ENCODE measurements around the gene IL37. TPM values are rescaled to one million over a fixed set of nuclear protein-coding genes. Genes with fewer than 3 reads are reported as not detected.
"Not testable (repeated sequence)": the region's sequence is repeated elsewhere in the genome, so short reads cannot be mapped to it uniquely, and the experiment has no call there.

Gene IL37
- polyA plus RNA-seq, 1 donor = 0.40 TPM

DNA sequence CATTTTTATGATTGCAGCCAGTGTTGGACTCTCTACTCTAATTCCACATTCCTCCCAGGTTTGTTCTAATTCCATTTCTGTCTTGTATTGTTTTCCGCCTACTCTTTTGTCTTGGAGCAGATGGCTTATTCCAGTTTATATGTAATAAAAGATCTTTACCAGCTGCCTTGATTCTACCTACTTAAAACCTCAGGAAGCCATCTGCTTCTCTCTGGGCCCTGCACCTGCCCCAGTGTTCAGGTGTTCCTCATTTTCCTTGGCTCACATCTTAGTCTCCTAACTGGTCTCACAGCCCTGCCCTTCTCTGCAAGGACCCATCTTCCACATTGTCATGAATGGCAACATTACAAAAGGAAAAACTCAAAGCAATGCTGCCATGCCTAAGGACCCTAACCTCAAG, 21.0 kb upstream of the IL37 start:
- DNase-seq = no peak

DNA sequence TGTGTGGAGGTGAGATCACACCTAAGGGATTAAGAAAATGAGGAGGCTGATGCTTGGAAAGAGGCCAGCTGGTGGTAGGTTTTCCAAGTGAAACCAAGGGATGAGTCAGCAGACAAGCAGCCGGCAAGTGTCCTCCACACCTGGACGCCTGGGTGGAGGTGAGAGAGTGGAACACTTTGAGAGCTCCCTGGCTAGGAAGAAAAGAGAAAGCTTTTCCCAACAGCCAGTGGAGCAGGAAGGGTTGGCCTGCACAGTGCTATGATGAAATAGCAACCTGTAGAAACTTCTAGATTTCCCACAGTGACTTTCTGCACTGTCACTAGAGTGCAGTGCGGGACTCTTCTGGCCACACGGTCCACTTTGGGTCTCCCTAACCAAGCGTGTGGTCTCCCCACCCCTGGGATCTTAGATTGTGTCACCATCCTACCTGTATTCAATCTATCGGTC, 19.6 kb upstream of the IL37 start:
- DNase-seq = no peak

GRCh38 chr2:112893752-112894151, 17.2 kb upstream of the IL37 start:
- DNase-seq = no peak

DNA sequence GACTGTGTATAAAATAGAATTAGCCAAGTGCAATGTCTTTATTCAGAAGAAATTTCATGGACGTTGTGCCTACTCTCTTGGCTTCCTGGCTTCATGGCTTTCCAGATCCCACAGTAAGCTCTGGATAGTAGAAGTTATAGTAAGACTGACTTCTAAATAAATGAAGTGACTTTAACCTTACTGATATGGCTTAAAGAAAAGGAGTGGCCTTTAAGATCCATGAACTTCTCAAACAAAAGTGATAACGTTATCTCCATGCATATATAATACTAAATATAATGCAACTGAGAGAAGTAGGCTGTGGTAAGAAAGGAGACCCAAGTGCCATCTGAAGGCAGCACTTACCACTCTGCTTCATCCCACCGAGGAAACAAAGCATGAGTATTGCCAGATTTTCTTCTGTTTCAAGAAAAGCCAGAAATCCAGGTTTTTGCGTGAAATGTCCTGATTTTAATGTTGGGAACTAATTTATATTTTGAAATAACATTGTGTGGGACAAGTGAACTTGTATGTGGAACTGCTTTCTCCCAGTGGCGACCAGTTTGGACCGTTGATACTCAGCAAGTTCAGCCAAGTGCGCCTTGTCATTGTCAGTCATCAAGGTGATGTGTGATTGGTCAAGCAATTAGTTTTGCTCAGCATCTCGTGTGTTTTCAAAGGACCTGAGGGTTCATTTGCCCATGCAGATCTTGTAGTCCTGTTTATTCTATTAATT, 13.9 kb upstream of the IL37 start:
- no peak for DNase-seq

DNA sequence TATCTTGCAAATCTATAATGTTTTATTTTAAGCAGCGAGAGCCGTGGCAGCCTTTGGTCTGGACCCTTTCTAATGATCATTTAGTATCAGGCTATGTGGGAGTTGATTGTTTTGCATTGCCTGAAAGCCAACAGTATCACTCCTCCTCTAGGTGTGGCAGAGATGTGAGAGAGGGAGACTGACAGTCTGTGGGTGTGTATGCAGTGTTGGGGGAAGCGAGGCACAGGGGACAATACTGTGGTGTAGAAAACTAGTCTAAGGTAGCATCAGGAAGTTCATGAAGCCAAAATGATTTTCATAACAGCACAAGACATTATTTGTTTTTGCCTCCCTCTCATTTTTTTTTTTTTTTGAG, 13.4 kb upstream of the IL37 start:
- no peak for DNase-seq

DNA sequence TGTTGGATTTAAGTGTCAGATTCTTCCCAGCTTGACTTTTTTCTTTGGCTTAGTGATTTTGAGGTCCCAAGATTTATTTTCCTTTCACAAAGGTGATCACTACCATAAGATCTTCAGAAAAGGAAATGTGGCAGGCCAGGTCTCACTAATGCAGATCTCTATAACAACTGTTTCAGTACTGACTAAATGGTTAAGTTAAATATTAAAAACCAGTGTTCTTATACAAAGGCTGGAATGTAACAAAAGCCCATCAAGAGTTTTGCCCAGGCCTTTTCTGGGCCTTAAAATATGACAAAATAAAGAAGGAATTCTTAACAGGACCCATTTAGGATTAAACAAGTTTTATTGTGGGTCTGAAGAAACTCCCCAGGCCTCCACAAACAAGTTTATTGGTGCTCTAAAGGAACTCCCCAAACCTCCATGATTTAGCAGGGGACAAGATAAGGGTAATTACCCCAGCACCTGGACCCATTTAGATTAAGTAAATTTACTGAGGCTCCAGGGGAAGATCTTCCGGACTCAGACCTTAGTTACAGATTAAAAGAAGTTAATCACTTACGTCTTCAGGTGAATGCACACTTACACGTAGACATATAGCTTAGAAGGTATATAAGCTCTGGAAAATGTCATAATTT, 9.4 kb upstream of the IL37 start:
- not testable (repeated sequence) for DNase-seq

DNA sequence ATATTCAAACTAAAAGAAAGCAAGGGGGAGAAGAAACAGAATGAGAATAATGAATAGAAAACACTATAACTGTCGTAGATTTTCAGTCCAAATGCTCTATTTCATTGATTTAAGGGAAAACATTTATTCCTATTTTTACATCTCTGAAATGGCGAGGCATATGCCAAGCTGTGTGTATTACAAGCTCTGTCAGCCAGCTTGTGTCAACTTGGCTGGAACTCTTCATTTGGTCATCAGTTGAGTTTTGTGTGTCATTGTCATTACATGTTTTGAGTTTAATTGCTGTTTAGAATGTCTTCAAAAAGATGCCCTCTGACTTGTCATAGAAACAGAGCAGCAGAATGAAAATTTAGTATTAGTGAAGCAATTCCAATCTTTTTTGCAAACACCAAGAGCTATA, 8.1 kb upstream of the IL37 start:
- DNase-seq = no peak

DNA sequence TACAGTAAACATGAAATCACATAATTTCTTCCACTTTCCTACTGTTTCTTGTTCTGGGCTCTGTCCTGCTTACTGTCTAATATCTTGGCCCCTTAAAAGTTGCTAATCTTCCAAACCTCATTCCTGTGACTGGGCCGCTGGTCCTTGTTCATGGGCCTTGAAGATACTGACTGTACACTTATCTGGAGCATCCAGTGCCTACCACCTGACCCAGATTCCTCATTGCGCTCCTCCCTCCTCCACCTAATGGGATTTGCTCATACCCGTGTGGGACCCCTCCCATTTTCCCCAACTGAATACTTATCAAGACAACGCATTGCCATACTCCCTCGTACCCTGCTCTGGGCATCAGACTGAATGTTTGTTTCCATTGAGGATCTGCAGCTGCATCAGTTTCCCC, 6.1 kb upstream of the IL37 start:
- no peak for DNase-seq

DNA sequence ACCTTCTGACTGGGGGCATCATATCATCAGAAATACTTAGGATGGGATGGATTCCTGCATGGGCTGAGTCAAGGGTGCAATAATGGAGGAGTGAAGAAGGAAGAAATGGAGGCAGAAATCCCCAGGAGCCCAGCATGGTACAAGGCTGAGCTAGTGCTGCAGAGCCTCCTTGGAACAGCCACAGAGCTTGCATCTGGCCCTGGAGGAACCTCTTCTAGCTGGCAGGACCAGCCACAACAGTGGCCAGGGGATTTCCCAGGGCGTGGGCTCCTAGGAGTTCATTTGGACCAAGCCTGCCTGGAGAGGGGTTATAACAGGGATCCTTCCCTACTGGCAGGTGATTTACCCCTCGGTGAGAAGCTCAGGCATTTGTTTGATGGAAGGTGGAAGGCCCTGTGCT, 4.7 kb upstream of the IL37 start:
- DNase-seq = no peak

DNA sequence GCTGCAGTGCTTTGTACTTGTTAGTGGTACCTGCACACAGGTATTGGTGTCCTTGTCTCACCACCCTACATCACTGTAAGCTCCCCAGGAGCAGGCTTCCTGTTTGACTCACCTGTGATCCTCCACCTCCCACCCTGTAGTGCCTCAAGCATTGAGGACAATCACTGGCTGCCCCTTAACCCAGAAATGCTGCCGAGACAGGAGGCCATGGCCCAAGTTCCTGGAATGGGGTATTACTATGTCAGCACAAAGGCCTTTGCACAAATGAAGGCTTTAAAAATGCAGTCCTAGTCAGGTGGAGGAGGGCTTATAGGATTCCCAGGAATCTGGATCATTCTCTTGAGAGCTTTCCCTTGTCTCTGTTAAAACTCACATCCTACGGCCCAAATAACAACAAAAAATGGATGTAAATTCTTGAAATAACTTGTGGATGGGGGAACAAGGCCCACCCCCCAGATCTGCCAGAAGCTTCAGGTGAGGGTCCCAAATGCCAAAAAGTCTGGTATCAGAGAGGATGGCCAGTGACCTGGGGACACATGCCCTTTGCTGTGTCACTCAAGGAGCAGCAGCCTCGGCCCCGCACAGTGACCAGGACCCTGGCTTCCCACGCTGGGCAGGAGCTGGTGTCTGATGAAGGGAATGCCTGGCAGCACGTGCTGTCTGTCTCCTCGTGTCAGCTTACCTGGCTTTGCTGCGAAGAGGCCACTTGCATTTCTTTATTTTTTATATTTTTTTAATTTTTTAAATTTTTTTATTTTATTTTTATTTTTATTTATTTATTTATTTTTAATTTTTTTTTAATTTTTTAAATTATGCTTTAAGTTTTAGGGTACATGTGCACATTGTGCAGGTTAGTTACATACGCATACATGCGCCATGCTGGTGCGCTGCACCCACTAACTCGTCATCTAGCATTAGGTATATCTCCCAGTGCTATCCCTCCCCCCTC, 3.7 kb upstream of the IL37 start:
- DNase-seq = no peak

DNA sequence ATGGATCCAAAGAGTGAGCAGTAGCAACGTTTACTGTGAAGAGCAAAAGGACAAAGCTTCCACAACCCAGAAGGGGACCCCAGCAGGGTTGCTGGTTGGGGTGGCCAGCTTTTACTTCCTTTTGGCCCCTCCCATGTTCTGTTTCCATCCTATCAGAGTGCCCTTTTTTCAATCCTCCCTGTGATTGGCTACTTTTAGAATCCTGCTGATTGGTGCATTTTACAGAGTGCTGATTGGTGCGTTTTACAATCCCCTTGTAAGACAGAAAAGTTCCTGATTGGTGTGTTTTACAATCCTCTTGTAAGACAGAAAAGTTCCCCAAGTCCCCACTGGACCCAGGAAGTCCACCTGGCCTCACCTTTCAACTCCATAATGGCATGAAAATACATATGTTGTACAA, 2.4 kb upstream of the IL37 start:
- DNase-seq = not testable (repeated sequence)

GRCh38 chr2:112910219-112910618, 746 bp upstream of the IL37 start:
- no peak for DNase-seq

- no peak for DNase-seq
Measured at GRCh38 chr2:112912403-112912802, 1.4 kb downstream of the IL37 start.

DNA sequence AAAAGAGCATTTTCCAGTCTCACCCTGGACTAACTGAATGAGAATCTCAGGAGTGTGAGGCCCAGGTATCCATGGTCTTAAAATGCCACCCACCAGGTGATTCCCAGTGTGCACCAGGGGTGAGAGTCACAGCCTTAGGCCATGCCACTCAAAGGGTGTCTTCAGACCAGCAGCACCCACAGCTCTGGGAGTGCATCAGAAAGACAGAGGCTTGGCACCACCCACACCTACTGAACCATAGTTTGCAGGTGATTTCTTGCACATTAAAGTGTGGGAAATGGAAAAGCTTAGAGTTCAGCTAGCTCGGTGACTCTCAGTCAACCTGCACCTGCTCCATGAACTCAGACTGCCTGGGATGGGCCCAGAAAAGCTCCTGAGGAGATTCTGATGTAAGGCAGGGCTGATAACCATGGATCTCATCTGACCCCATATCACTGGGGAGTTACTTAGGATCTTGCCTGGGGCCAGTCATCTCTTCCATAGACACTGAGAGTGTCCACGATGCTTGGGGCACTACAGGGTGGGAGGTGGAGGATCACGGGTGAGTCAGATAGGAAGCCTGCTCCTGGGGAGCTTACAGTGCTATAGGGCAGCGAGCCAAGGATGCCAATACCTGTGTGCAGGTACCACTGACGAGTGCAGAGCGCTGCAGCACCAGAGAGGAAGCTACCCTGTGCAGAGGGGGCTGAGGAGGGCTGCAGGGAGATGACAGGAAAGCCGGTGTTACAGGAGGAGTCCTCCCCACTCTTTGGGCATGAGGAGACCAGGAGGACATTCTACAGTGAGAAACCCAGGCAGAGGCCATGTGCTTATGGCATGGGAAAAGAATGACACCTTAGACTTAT, 4.6 kb downstream of the IL37 start:
- no peak for DNase-seq

DNA sequence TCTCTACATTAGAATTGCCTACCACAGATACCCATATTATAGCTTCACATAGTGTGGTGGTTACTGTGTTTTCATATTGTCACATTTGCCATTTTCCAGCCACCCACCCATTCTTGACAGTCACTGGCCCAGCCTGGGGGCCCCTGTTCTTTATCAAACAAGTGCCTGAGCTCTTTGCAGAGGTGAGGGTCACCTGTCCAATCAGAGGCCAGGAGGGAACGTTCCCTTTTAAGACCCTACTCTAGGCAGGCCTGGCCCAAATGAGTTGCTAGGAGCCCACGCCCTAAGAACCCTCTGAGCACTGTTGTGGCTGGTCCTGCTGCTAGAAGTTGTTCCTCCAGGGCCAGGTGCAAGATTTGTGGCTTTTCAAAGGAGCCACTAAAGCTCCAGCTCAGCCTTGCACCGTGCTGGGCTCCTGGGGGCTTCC, 5.2 kb downstream of the IL37 start:
- no peak for DNase-seq

- no peak for DNase-seq
Measured at GRCh38 chr2:112916625-112917247, 5.8 kb downstream of the IL37 start.

DNA sequence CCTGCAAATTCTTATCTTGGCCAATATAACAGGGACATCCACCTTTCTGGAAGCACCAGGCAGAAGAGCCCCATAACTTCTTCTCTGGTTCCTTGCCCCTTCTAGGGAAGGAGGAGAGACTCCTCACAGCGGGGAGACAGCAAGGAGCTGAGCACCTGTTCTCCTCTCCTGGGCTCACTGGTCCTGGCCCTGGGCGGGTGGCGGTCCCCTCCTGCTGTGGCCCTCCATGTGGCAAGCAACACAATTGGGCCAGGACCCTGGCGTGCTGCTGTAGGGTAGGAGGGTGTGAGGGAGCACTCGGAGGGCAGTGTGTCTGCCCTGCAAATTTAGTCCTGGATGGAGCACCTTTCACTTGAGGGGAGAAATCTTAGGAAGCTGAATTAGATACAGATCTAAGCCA, 6.9 kb downstream of the IL37 start:
- no peak for DNase-seq

DNA sequence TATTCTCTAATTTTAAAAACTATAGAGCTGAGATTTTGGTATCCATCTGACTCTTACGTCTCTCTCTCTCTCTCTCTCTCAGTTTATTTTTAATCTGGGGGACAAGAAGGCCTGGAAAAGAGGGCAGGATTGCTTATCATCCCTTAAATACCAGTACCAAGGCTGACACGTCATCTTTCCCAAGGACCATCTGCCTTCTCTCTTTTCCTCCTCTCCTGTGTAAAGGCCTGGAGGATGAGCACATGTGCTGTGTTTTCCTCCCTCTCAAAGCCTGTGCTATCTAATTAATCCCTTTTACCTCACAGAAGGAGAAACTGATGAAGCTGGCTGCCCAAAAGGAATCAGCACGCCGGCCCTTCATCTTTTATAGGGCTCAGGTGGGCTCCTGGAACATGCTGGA, 7.3 kb downstream of the IL37 start:
- DNase-seq = no peak

DNA sequence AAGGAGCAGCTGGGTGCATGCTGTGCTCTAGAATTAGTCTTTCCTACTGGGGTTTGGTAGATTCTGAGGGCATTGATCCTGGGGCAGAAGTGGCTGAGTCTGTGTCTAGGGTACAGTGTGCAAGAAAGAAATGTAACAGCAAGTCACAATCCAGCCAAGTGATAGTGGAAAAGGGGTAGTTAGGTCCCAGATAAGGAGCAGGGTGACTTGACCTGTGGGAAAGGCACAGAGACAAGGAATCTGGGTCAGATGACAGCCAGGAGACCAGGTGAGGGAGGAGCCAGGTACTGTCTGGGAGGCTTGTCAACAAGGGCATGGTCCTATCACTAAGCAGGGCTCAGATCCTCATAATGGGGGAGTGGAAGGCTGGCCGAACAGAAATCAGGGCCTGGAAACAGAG, 8.1 kb downstream of the IL37 start:
- DNase-seq = no peak

GRCh38 chr2:112920923-112921532, 10.1 kb downstream of the IL37 start:
- DNase-seq = no peak

GRCh38 chr2:112921982-112922381, 11.0 kb downstream of the IL37 start:
- DNase-seq = no peak
